Measurements from ENCODE around the gene MSH5.

Gene MSH5

GRCh38 chr6:31811645-31812044, 71.8 kb downstream of the MSH5 start:
- no peak for DNase-seq
